Measurements from ENCODE around the gene CCDC158.

- TF ChIP-seq CTCF (conservative IDR thresholded peaks at IDR 0.05; ENCODE audit: low read length) (no peak), EZH2phosphoT487 (IDR thresholded peaks at IDR 0.05; ENCODE audit: borderline replicate concordance, low read depth, low read length) (no peak)
Measured at GRCh38 chr4:76426272-76426671, 5.3 kb upstream of the CCDC158 start.
